ENCODE measurements around the gene CYP2C18.

The CYP2C18 gene

DNA sequence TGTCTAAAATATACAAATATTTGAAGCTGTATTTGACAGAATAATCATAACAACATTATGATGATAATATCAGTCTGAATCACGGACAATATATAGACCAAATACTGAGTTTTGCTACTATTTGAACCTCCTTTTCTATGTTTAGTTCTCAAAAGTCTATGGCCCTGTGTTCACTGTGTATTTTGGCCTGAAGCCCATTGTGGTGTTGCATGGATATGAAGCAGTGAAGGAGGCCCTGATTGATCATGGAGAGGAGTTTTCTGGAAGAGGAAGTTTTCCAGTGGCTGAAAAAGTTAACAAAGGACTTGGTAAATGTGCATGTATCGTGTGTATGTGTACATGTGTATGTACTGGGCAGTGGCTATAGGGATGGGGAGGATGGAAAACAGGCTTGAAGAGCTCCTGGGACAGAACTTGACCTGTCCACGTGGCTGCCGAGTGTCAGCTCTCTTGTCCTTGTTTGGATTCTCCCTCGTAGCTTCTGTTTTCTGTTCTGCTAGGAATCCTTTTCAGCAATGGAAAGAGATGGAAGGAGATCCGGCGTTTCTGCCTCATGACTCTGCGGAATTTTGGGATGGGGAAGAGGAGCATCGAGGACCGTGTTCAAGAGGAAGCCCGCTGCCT is 4.2 kb downstream of the CYP2C18 start:
- no peak overlapping the region for H3K4me3 ChIP-seq (ENCODE audit: control insufficient read depth, low read depth, low read length)
- DNase-seq (ENCODE audit: low read depth): no peak
- TF ChIP-seq, protein P1, sequence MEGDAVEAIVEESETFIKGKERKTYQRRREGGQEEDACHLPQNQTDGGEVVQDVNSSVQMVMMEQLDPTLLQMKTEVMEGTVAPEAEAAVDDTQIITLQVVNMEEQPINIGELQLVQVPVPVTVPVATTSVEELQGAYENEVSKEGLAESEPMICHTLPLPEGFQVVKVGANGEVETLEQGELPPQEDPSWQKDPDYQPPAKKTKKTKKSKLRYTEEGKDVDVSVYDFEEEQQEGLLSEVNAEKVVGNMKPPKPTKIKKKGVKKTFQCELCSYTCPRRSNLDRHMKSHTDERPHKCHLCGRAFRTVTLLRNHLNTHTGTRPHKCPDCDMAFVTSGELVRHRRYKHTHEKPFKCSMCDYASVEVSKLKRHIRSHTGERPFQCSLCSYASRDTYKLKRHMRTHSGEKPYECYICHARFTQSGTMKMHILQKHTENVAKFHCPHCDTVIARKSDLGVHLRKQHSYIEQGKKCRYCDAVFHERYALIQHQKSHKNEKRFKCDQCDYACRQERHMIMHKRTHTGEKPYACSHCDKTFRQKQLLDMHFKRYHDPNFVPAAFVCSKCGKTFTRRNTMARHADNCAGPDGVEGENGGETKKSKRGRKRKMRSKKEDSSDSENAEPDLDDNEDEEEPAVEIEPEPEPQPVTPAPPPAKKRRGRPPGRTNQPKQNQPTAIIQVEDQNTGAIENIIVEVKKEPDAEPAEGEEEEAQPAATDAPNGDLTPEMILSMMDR (IDR thresholded peaks at IDR 0.05; ENCODE audit: control insufficient read depth, insufficient read depth, low read depth, low read length, missing control alignments): no peak

DNA sequence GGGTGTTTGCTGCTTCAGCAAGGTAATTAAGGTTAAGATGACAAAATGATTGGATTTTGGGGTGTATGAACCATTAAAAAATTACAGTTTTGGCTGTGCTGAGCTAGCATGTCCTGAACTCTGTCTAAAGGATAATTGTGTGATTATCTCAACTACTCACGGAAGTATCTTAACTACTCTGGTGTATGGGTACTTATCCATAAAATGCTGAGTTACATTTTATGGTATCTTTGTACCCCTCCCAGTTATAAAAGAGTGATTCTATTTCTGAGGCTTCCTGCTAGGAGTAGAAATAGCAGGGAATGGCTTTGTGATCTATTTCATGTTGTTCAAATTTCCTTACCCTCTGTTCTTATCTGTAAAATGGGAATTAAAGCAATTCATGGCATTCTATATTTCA is 22.6 kb downstream of the CYP2C18 start:
- TF ChIP-seq, protein P1 (IDR thresholded peaks at IDR 0.05; ENCODE audit: control insufficient read depth, insufficient read depth, low read depth, low read length, missing control alignments): no peak
- DNase-seq (ENCODE audit: low read depth): no peak
- no peak overlapping the region for H3K4me3 ChIP-seq (ENCODE audit: control insufficient read depth, low read depth, low read length)

DNA sequence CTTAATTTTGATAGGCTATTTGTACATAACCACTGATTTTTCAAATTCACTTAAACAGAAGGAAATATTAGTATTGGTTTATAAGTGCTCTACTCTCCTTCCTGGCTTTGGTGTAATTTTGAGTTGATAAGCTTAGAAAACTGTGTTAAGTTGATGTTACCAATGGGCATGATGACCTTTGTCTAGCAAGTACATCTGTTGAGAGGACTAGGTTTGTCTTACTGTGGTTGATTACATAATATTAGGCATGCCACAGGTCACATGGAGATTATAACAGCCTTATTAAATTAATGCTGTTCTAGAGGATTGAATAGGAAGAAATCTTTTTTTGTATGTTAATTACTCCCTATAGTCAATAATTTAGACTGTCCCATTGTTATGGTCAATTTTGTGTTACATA is 27.0 kb downstream of the CYP2C18 start:
- DNase-seq (ENCODE audit: low read depth): no peak
- TF ChIP-seq, protein P1 (IDR thresholded peaks at IDR 0.05; ENCODE audit: control insufficient read depth, insufficient read depth, low read depth, low read length, missing control alignments): no peak
- H3K4me3 ChIP-seq (ENCODE audit: control insufficient read depth, low read depth, low read length): no peak overlapping the region

DNA sequence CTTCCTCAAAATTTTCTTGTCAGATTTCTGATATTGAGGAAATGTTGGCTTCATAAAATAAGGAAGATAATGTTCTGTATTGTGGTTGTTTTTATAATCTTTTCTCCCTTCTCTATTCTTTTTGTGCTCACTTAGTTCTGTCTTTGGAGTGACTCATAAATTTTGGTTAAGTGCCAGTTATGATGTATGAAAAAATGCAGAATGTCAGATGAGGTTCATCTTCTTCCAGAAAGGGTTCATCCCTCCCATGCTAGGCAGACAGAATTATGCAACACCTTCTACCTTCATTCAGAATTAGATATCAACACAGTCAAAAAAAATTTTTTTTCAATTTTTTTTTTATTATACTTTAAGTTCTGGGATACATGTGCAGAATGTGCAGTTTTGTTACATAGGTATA is 42.3 kb downstream of the CYP2C18 start:
- no peak overlapping the region for H3K4me3 ChIP-seq (ENCODE audit: control insufficient read depth, low read depth, low read length)
- TF ChIP-seq, protein P1 (IDR thresholded peaks at IDR 0.05; ENCODE audit: control insufficient read depth, insufficient read depth, low read depth, low read length, missing control alignments): no peak
- DNase-seq (ENCODE audit: low read depth): no peak

DNA sequence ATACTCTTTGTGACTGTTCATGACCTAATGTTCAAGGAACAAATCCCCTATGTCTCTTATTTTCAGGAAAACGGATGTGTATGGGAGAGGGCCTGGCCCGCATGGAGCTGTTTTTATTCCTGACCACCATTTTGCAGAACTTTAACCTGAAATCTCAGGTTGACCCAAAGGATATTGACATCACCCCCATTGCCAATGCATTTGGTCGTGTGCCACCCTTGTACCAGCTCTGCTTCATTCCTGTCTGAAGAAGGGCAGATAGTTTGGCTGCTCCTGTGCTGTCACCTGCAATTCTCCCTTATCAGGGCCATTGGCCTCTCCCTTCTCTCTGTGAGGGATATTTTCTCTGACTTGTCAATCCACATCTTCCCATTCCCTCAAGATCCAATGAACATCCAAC is 51.7 kb downstream of the CYP2C18 start:
- TF ChIP-seq, protein P1 (IDR thresholded peaks at IDR 0.05; ENCODE audit: control insufficient read depth, insufficient read depth, low read depth, low read length, missing control alignments): no peak

DNA sequence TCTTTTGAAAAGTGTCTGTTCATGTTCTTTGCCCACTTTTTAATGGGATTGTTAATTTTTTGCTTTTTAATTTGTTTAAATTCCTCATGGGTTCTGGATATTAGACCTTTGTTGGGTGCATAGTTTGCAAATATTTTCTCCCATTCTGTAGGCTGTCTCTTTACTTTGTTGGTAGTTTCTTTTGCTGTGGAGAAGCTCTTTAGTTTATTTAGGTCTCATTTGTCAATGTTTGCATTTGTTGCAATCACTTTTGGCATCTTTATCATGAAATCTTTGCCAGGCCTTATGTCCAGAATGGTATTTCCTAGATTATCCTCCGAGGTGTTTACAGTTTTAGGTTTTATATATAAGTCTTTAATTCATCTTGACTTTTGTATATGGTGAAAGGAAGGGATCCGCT is 55.1 kb downstream of the CYP2C18 start:
- no peak overlapping the region for H3K4me3 ChIP-seq (ENCODE audit: control insufficient read depth, low read depth, low read length)
- TF ChIP-seq, protein P1 (IDR thresholded peaks at IDR 0.05; ENCODE audit: control insufficient read depth, insufficient read depth, low read depth, low read length, missing control alignments): no peak
- no peak for DNase-seq (ENCODE audit: low read depth)

More for the DNA sequence above, 51.7 kb downstream of the CYP2C18 start:
- no peak overlapping the region for H3K4me3 ChIP-seq (ENCODE audit: control insufficient read depth, low read depth, low read length)
- no peak for DNase-seq (ENCODE audit: low read depth)
